Stomach (tissue), 19 donors: ENCODE measurements around the gene SF3B3. TPM values are rescaled to one million over a fixed set of nuclear protein-coding genes. Genes with fewer than 3 reads are reported as not detected.
A peak's percentile ranks its signal among the peaks of the same experiment; 100 is the strongest.

Experiments used
- DNase-seq, 2 donors: peaks; one replicate each; pipeline versions ENCODE4 v3.0.0 to v3.0.0-alpha.2; 2013 to 2019
- H3K27ac ChIP-seq, 5 donors: fragments of 200-600 bp in 4 of 5; sonication (generic) in 4 of 5; one replicate each; pipeline ENCODE4 v1.5.1; 2013 to 2019; ENCODE audit warnings: mild to moderate bottlenecking in 1 of 5, moderate library complexity in 1 of 5
- H3K27me3 ChIP-seq, 3 donors: fragments of 200-600 bp; sonication (generic); one replicate each; pipeline ENCODE4 v1.5.1; 2017 to 2019; ENCODE audit warnings: mixed run types in 1 of 3
- H3K36me3 ChIP-seq, 4 donors: fragments of 200-600 bp; sonication (generic); 1 replicate in 3 of 4; 2 replicates in 1 of 4; pipeline ENCODE4 v1.5.1; 2016 to 2019
- H3K4me1 ChIP-seq, 4 donors: fragments of 200-600 bp; sonication (generic); one replicate each; pipeline ENCODE4 v1.5.1; 2016 to 2019
- H3K4me3 ChIP-seq, 4 donors: fragments of 200-600 bp; sonication (generic) in 3 of 4; one replicate each; pipeline ENCODE4 v1.5.1; 2016 to 2019; ENCODE audit warnings: mild to moderate bottlenecking in 1 of 4
- H3K9me3 ChIP-seq, 4 donors: fragments of 200-600 bp; sonication (generic); one replicate each; pipeline ENCODE4 v1.5.1; 2016 to 2019
- CTCF ChIP-seq, 7 experiments: fragments of 450-650 bp in 4 of 7; fragments of 200-600 bp in 3 of 7; sonication (generic) in 3 of 7; IDR thresholded peaks; one replicate each; pipeline ENCODE4 v1.5.1; 2016 to 2019; ENCODE audit warnings: antibody characterized with exemption in 7 of 7, control low read depth in 2 of 7, mild to moderate bottlenecking in 1 of 7
- EP300 ChIP-seq: sonication (generic); formaldehyde crosslinking; IDR thresholded peaks from one replicate; pipeline ENCODE4 v1.6.1; 2017; ENCODE audit warnings: antibody characterized with exemption
- POLR2A ChIP-seq, 4 donors: fragments of 450-650 bp; IDR thresholded peaks; one replicate each; pipeline ENCODE4 v1.6.1; 2016; ENCODE audit warnings: antibody characterized with exemption in 4 of 4, control low read depth in 2 of 4, mild to moderate bottlenecking in 1 of 4, moderate library complexity in 1 of 4
- POLR2AphosphoS5 ChIP-seq, 3 donors: sonication (generic); formaldehyde crosslinking; IDR thresholded peaks; one replicate each; pipeline ENCODE4 v1.6.1; 2016; ENCODE audit warnings: antibody characterized with exemption in 3 of 3
- WGBS, 5 donors: extraction: QIAGEN DNeasy Blood & Tissue Kit in 3 of 5; methylation state at CpG; one replicate each; pipeline versions ENCODE4 v1.1.5 to v1.1.7; 2013 to 2018; 5-methylcytosine and 5-hydroxymethylcytosine counted together
- intact Hi-C: fragments of 100-400 bp; cut with DNase I; formaldehyde crosslinking; loops from one replicate; pipeline ENCODE4 v1.15.1; 2023; ENCODE audit warnings: low total_unique reads
- long read RNA-seq, 10 donors: transcript quantifications; one replicate each; lab custom pipeline, GENCODE V29; 2026
- polyA plus RNA-seq, 3 donors: library from polyadenylated mRNA; stranded (reverse); fragments of 200-250 nt; gene quantifications; one replicate each; pipeline ENCODE4 v1.2.3, GENCODE V29; 2013
- total RNA-seq, 5 donors: library from RNA; depleted of rRNA; stranded (reverse); fragments of >200 nt; gene quantifications; one replicate each; pipeline versions ENCODE4 v1.1.0 to v1.2.3, GENCODE V29; 2014 to 2016
- donor health status: healthy with polysubstance abuse.
- donor health status: Bipolar disorder and iron deficiency.
- donor health status: healthy.

The SF3B3 gene
- total RNA-seq (100 to 1,000 TPM in 3 of 5 donors, 10 to 100 TPM in 2; 59.1 to 141 (median 106) TPM), polyA plus RNA-seq (10 to 100 TPM; 30.8 to 82.4 (median 39.4) TPM)
- long read RNA-seq, donor 1, partial matches to known transcripts, result 7 of 11 reads
- long read RNA-seq, donor 1, other reads (novel, unspliced or antisense), result 0 of 11 reads
- long read RNA-seq, donor 2, full-length matches to known transcripts, result 13 of 25 reads
- long read RNA-seq, donor 2, partial matches to known transcripts, result 12 of 25 reads
- long read RNA-seq, donor 2, other reads (novel, unspliced or antisense), result 0 of 25 reads
- long read RNA-seq, donor 3, full-length matches to known transcripts, result 9 of 35 reads
- long read RNA-seq, donor 3, partial matches to known transcripts, result 26 of 35 reads
- long read RNA-seq, donor 3, other reads (novel, unspliced or antisense), result 0 of 35 reads
- long read RNA-seq, donor 4, partial matches to known transcripts, result 0 of 1 reads
- long read RNA-seq, donor 4, other reads (novel, unspliced or antisense), result 0 of 1 reads
- long read RNA-seq, donor 5, full-length matches to known transcripts, result 7 of 35 reads
- long read RNA-seq, donor 5, partial matches to known transcripts, result 28 of 35 reads
- long read RNA-seq, donor 5, other reads (novel, unspliced or antisense), result 0 of 35 reads
- long read RNA-seq, donor 6, full-length matches to known transcripts, result 22 of 49 reads
- long read RNA-seq, donor 6, partial matches to known transcripts, result 27 of 49 reads
- long read RNA-seq, donor 6, other reads (novel, unspliced or antisense), result 0 of 49 reads
- long read RNA-seq, donor 7, full-length matches to known transcripts, result 6 of 28 reads
- long read RNA-seq, donor 7, partial matches to known transcripts, result 22 of 28 reads
- long read RNA-seq, donor 7, other reads (novel, unspliced or antisense), result 0 of 28 reads
- long read RNA-seq, donor 8, full-length matches to known transcripts, result 10 of 48 reads
- long read RNA-seq, donor 8, partial matches to known transcripts, result 38 of 48 reads
- long read RNA-seq, donor 8, other reads (novel, unspliced or antisense), result 0 of 48 reads
- long read RNA-seq, donor 9, transcript SF3B3-206 (3 exons, 967 nt), result major isoform, 5 of 40 reads
- long read RNA-seq, donor 9, partial matches to known transcripts, result 34 of 40 reads
- long read RNA-seq, donor 9, other reads (novel, unspliced or antisense), result 0 of 40 reads
- long read RNA-seq, donor 10, full-length matches to known transcripts, result 6 of 6 reads
- long read RNA-seq, donor 10, partial matches to known transcripts, result 0 of 6 reads
- long read RNA-seq, donor 10, other reads (novel, unspliced or antisense), result 0 of 6 reads

GRCh38 chr16:70523743-70524398, at the start of gene SF3B3:
SF3B3 (plus strand) TSS chr16:70523816; CDS start chr16:70526657, 2,841 bp downstream.
- Histone ChIP-seq H3K4me3 (peak within 1 kb of the TSS; percentile 74 to 95 (median 80)), H3K27me3 (no peaks in the 10 kb centered on the region), H3K27ac (peak within 1 kb of the TSS; percentile 82 to 93 (median 92)), H3K36me3 (peaks cover 13 to 36% (median 34%) of the 10 kb centered on the region in 4 donors), H3K4me1 (peaks cover 31 to 69% (median 57%) of the 10 kb centered on the region in 4 donors), H3K9me3 (no peaks in the 10 kb centered on the region)
- TF ChIP-seq POLR2AphosphoS5 (IDR thresholded peaks at IDR 0.05), result peak in 2 of 3 donors; percentile 56 to 69
- TF ChIP-seq EP300, result no peak
- intact Hi-C loops, result no loop called here
- DNase-seq, result peak in 1 of 2 donors; percentile 69
- 0 to 1% (median 0%) methylated on average over 32 of the region's 32 CpGs for WGBS, 5 donors

- no peak for DNase-seq
- 79 to 95% (median 94%) methylated on average over 10 to 22 of the region's 22 CpGs for WGBS, 5 donors
- H3K4me1 ChIP-seq, result peaks cover 0 to 13% (median 10%) of the 10 kb centered on the region in 4 donors
- H3K36me3 ChIP-seq, result peaks cover 18 to 86% (median 78%) of the 10 kb centered on the region in 4 donors
- TF ChIP-seq POLR2A (IDR thresholded peaks at IDR 0.05) (no peak), EP300 (no peak), POLR2AphosphoS5 (IDR thresholded peaks at IDR 0.05) (no peak), CTCF (IDR thresholded peaks at IDR 0.05) (no peak)
- no peak overlapping the region for H3K27ac ChIP-seq
- no peaks in the 10 kb centered on the region for H3K9me3 ChIP-seq
- no peak overlapping the region for H3K4me3 ChIP-seq
- intact Hi-C loops, result no loop called here
- no peaks in the 10 kb centered on the region for H3K27me3 ChIP-seq
Measured at GRCh38 chr16:70474320-70475053, 49.1 kb upstream of the SF3B3 start.

- H3K36me3 ChIP-seq, result peaks cover 26 to 92% (median 84%) of the 10 kb centered on the region in 4 donors
- intact Hi-C loops, result no loop called here
- 87 to 100% (median 94%) methylated on average over 1 to 24 of the region's 24 CpGs for WGBS, 5 donors
- no peak for TF ChIP-seq POLR2A (IDR thresholded peaks at IDR 0.05)
- TF ChIP-seq EP300, result no peak
- no peak for TF ChIP-seq CTCF (IDR thresholded peaks at IDR 0.05)
- no peak for TF ChIP-seq POLR2AphosphoS5 (IDR thresholded peaks at IDR 0.05)
- H3K27ac ChIP-seq, result no peak overlapping the region
- H3K4me1 ChIP-seq, result peaks cover 0 to 13% (median 10%) of the 10 kb centered on the region in 4 donors
- no peak for DNase-seq
- H3K4me3 ChIP-seq, result no peak overlapping the region
- no peaks in the 10 kb centered on the region for H3K27me3 ChIP-seq
- no peaks in the 10 kb centered on the region for H3K9me3 ChIP-seq
Measured at GRCh38 chr16:70475054-70475871, 48.4 kb upstream of the SF3B3 start.
